Measurements from ENCODE around the gene DBNDD1.
"Not testable (repeated sequence)": the region's sequence is repeated elsewhere in the genome, so short reads cannot be mapped to it uniquely, and the experiment has no call there.

Gene DBNDD1

GRCh38 chr16:89971495-89972243, 47.6 kb downstream of the DBNDD1 start:
- Histone ChIP-seq H3K9me3 (no peaks in the 10 kb centered on the region), H3K4me3 (peak overlapping the region; percentile 62 to 81), H3K27me3 (no peaks in the 10 kb centered on the region), H3K4me1 (peaks cover 0 to 31% (median 23%) of the 10 kb centered on the region in 4 donors), H3K36me3 (peaks cover 0 to 7% (median 0%) of the 10 kb centered on the region in 3 donors), H3K27ac (peak overlapping the region; percentile 84 to 91)
- no peak for TF ChIP-seq CTCF (IDR thresholded peaks at IDR 0.05)
- intact Hi-C loops (cut with DNase I; ENCODE audit: low total_unique reads): no loop called here
- DNase-seq: no peak

GRCh38 chr16:89969741-89970410, 49.4 kb downstream of the DBNDD1 start:
- no peaks in the 10 kb centered on the region for H3K27me3 ChIP-seq
- no peak for TF ChIP-seq CTCF (IDR thresholded peaks at IDR 0.05)
- no peak for DNase-seq
- H3K4me3 ChIP-seq: no peak overlapping the region
- H3K27ac ChIP-seq: no peak overlapping the region
- peaks cover 0 to 31% (median 23%) of the 10 kb centered on the region in 4 donors for H3K4me1 ChIP-seq
- peaks cover 0 to 23% (median 0%) of the 10 kb centered on the region in 3 donors for H3K36me3 ChIP-seq
- no peaks in the 10 kb centered on the region for H3K9me3 ChIP-seq
- intact Hi-C loops (cut with DNase I; ENCODE audit: low total_unique reads): no loop called here

- H3K4me3 ChIP-seq; H3K27ac ChIP-seq; intact Hi-C loops (cut with DNase I; ENCODE audit: low total_unique reads); DNase-seq; H3K27me3 ChIP-seq; H3K9me3 ChIP-seq: not testable (repeated sequence)
- H3K36me3 ChIP-seq: peaks cover 0 to 39% (median 7%) of the 10 kb centered on the region in 3 donors
- peaks cover 0 to 19% (median 11%) of the 10 kb centered on the region in 4 donors for H3K4me1 ChIP-seq
These were observed 51.2 kb downstream of the DBNDD1 start for GRCh38 chr16:89968074-89968473.

- DNase-seq; H3K9me3 ChIP-seq; intact Hi-C loops (cut with DNase I; ENCODE audit: low total_unique reads); H3K27ac ChIP-seq; H3K27me3 ChIP-seq; H3K4me3 ChIP-seq: not testable (repeated sequence)
- peaks cover 0 to 18% (median 10%) of the 10 kb centered on the region in 4 donors for H3K4me1 ChIP-seq
- H3K36me3 ChIP-seq: peaks cover 0 to 44% (median 7%) of the 10 kb centered on the region in 3 donors
These were observed 51.8 kb downstream of the DBNDD1 start for GRCh38 chr16:89967436-89967835.

GRCh38 chr16:89966756-89967155, 52.5 kb downstream of the DBNDD1 start:
- H3K4me1 ChIP-seq: peaks cover 0 to 14% (median 7%) of the 10 kb centered on the region in 4 donors
- H3K4me3 ChIP-seq: no peak overlapping the region
- no peaks in the 10 kb centered on the region for H3K9me3 ChIP-seq
- DNase-seq: no peak
- no peaks in the 10 kb centered on the region for H3K27me3 ChIP-seq
- no peak for TF ChIP-seq CTCF (IDR thresholded peaks at IDR 0.05)
- intact Hi-C loops (cut with DNase I; ENCODE audit: low total_unique reads): no loop called here
- H3K27ac ChIP-seq: no peak overlapping the region
- H3K36me3 ChIP-seq: peaks cover 0 to 51% (median 10%) of the 10 kb centered on the region in 3 donors

GRCh38 chr16:89965447-89966225, 53.6 kb downstream of the DBNDD1 start:
- Histone ChIP-seq H3K4me1 (peaks cover 0 to 3% (median under 1%) of the 10 kb centered on the region in 4 donors), H3K36me3 (peaks cover 0 to 62% (median 21%) of the 10 kb centered on the region in 3 donors), H3K9me3 (no peaks in the 10 kb centered on the region), H3K27me3 (no peaks in the 10 kb centered on the region), H3K4me3 (no peak overlapping the region), H3K27ac (no peak overlapping the region)
- TF ChIP-seq CTCF (IDR thresholded peaks at IDR 0.05): no peak
- DNase-seq: no peak
- intact Hi-C loops (cut with DNase I; ENCODE audit: low total_unique reads): no loop called here

Data from tibial artery (tissue), 4 donors.